Sigmoid colon (tissue), 7 donors: Measurements from ENCODE around the gene MAGI2. TPM values are rescaled to one million over a fixed set of nuclear protein-coding genes. Genes with fewer than 3 reads are reported as not detected.
"Not testable (repeated sequence)": the region's sequence is repeated elsewhere in the genome, so short reads cannot be mapped to it uniquely, and the experiment has no call there.

Source experiments
- DNase-seq: peaks from one replicate; pipeline ENCODE4 v3.0.0-alpha.2; 2019
- H3K27ac ChIP-seq, 4 donors: fragments of 200-600 bp; sonication (generic); one replicate each; pipeline ENCODE4 v1.5.1; 2016 to 2019; ENCODE audit warnings: mild to moderate bottlenecking in 1 of 4
- H3K27me3 ChIP-seq, 3 donors: fragments of 200-600 bp; sonication (generic); one replicate each; pipeline ENCODE4 v1.5.1; 2019; ENCODE audit warnings: mild to moderate bottlenecking in 1 of 3
- H3K36me3 ChIP-seq, 4 donors: fragments of 200-600 bp; sonication (generic); one replicate each; pipeline ENCODE4 v1.5.1; 2016 to 2019
- H3K4me1 ChIP-seq, 4 donors: fragments of 200-600 bp; sonication (generic); one replicate each; pipeline ENCODE4 v1.5.1; 2017 to 2019
- H3K4me3 ChIP-seq, 4 donors: fragments of 200-600 bp; sonication (generic); one replicate each; pipeline ENCODE4 v1.5.1; 2017 to 2019; ENCODE audit warnings: mild to moderate bottlenecking in 2 of 4, moderate library complexity in 1 of 4
- H3K9me3 ChIP-seq, 4 donors: fragments of 200-600 bp in 3 of 4; sonication (generic) in 3 of 4; one replicate each; pipeline versions ENCODE4 v1.5.1 to v1.6.1; 2013 to 2019
- EP300 ChIP-seq, 4 donors: sonication (generic); formaldehyde crosslinking; IDR thresholded peaks; one replicate each; pipeline ENCODE4 v1.6.1; 2017; ENCODE audit warnings: antibody characterized with exemption in 4 of 4
- POLR2A ChIP-seq, 2 donors: fragments of 450-650 bp; IDR thresholded peaks; one replicate each; pipeline ENCODE4 v1.6.1; 2016; ENCODE audit warnings: antibody characterized with exemption in 2 of 2, mild to moderate bottlenecking in 2 of 2, moderate library complexity in 2 of 2
- POLR2AphosphoS5 ChIP-seq, 4 donors: sonication (generic); formaldehyde crosslinking; IDR thresholded peaks; one replicate each; pipeline ENCODE4 v1.6.1; 2017; ENCODE audit warnings: antibody characterized with exemption in 4 of 4
- WGBS, 2 donors: extraction: QIAGEN DNeasy Blood & Tissue Kit; methylation state at CpG; one replicate each; pipeline ENCODE4 v1.1.7; 2013; 5-methylcytosine and 5-hydroxymethylcytosine counted together
- intact Hi-C: fragments of 100-400 bp; cut with DNase I; formaldehyde crosslinking; loops from one replicate; pipeline ENCODE4 v1.15.1; 2023
- polyA plus RNA-seq, 3 donors: library from polyadenylated mRNA; stranded (reverse); fragments of 200-250 nt; gene quantifications; one replicate each; pipeline ENCODE4 v1.2.3, GENCODE V29; 2013
- total RNA-seq, 4 donors: library from RNA; depleted of rRNA; stranded (reverse); fragments of >200 nt; gene quantifications; one replicate each; pipeline ENCODE4 v1.1.0, GENCODE V29; 2016
- TF ChIP-seq, protein P1 (sequence below), 4 experiments: fragments of 450-650 bp in 3 of 4; fragments of 200-600 bp in 1 of 4; IDR thresholded peaks; one replicate each; pipeline ENCODE4 v1.5.1; 2016 to 2019; ENCODE audit warnings: antibody characterized with exemption in 4 of 4, mild to moderate bottlenecking in 3 of 4, moderate library complexity in 2 of 4
- donor health status: healthy with polysubstance abuse.
- donor health status: Bipolar disorder and iron deficiency.
- donor health status: healthy.

Gene MAGI2
- total and polyA plus RNA-seq, 7 donors: 0.69 to 26.9 (median 14.7) TPM

DNA sequence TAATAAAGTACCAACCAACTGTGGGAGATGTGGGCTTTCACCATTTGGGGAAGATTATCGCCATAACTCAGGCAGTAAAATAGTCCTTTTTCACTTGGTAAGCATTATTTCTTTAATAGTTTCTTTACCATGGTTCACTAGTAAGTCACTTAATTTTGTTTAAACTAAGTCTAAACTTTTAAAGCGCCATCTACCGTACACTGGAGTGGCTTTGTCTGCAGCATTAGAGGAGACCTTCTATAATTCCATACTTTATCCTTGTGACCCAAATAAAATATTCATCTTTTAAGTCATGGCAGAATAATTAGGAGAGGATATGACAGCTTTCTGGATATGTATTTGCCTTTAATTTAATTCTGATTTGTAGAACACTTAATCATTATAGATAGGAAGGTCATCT, 468.0 kb downstream of the MAGI2 start:
- Histone ChIP-seq H3K27ac (no peak overlapping the region), H3K27me3 (no peaks in the 10 kb centered on the region), H3K4me1 (no peaks in the 10 kb centered on the region), H3K36me3 (no peaks in the 10 kb centered on the region), H3K9me3 (no peaks in the 10 kb centered on the region), H3K4me3 (no peak overlapping the region)
- intact Hi-C loops: no loop called here
- WGBS, 2 donors: 85 to 86% methylated on average over 3 of the region's 3 CpGs
- DNase-seq: no peak
- TF ChIP-seq, protein P1, sequence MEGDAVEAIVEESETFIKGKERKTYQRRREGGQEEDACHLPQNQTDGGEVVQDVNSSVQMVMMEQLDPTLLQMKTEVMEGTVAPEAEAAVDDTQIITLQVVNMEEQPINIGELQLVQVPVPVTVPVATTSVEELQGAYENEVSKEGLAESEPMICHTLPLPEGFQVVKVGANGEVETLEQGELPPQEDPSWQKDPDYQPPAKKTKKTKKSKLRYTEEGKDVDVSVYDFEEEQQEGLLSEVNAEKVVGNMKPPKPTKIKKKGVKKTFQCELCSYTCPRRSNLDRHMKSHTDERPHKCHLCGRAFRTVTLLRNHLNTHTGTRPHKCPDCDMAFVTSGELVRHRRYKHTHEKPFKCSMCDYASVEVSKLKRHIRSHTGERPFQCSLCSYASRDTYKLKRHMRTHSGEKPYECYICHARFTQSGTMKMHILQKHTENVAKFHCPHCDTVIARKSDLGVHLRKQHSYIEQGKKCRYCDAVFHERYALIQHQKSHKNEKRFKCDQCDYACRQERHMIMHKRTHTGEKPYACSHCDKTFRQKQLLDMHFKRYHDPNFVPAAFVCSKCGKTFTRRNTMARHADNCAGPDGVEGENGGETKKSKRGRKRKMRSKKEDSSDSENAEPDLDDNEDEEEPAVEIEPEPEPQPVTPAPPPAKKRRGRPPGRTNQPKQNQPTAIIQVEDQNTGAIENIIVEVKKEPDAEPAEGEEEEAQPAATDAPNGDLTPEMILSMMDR (IDR thresholded peaks at IDR 0.05): no peak
- TF ChIP-seq EP300 (IDR thresholded peaks at IDR 0.05): no peak
- TF ChIP-seq POLR2A (IDR thresholded peaks at IDR 0.05): no peak
- TF ChIP-seq POLR2AphosphoS5 (IDR thresholded peaks at IDR 0.05): no peak

DNA sequence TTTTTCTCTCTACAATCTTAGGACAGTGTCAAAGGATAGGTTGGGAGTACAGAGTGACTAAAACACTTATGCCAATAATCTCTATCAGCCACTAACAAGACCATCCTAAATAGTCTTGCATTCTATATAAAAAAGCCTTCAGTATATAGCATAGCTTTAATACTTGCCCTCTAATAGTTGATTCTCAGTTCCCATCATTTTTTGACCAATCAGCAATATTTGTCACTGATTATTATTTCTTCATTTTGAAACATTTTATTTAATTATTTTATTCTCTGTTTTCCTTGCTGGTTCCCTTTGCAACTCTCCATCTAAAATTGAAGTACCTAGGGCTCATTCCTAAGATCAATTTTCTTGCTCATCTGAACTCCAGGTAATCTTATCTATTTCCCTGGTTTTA, 470.0 kb downstream of the MAGI2 start:
- Histone ChIP-seq H3K27me3 (no peaks in the 10 kb centered on the region), H3K27ac (no peak overlapping the region), H3K4me3 (no peak overlapping the region), H3K9me3 (peaks cover 0 to 1% (median 0%) of the 10 kb centered on the region in 4 donors), H3K4me1 (no peaks in the 10 kb centered on the region), H3K36me3 (no peaks in the 10 kb centered on the region)
- TF ChIP-seq POLR2A (IDR thresholded peaks at IDR 0.05) (no peak), EP300 (IDR thresholded peaks at IDR 0.05) (no peak), POLR2AphosphoS5 (IDR thresholded peaks at IDR 0.05) (no peak)
- TF ChIP-seq, protein P1 (IDR thresholded peaks at IDR 0.05): no peak
- no peak for DNase-seq
- intact Hi-C loops: no loop called here

DNA sequence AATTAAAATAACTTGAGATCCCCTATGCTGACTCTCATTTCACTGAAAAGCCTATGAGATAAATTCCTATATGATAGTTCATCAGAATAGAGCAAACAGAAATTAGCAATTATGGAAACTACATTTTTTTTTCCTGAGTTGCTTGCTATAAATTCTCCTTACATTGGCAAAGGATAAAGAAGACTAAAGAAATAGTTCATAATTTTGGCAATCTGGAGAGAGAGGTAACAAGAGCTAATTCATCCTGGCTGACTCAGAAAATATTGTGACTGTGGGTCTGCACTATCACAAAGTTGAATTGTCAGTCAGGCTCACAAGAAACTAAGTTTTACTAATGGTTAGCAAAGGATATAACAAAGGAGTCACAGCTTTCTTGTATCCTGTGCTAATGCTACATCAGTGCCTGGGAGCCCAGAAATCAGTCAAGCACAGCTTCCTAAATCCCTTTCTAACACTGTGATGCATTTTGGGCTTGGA, 483.0 kb downstream of the MAGI2 start:
- H3K4me1 ChIP-seq: no peaks in the 10 kb centered on the region
- intact Hi-C loops: no loop called here
- no peak for TF ChIP-seq EP300 (IDR thresholded peaks at IDR 0.05)
- TF ChIP-seq, protein P1 (IDR thresholded peaks at IDR 0.05): no peak
- TF ChIP-seq POLR2AphosphoS5 (IDR thresholded peaks at IDR 0.05): no peak
- no peak for TF ChIP-seq POLR2A (IDR thresholded peaks at IDR 0.05)
- no peak overlapping the region for H3K27ac ChIP-seq
- H3K27me3 ChIP-seq: no peaks in the 10 kb centered on the region
- H3K9me3 ChIP-seq: no peaks in the 10 kb centered on the region
- H3K4me3 ChIP-seq: no peak overlapping the region
- H3K36me3 ChIP-seq: no peaks in the 10 kb centered on the region
- DNase-seq: no peak

DNA sequence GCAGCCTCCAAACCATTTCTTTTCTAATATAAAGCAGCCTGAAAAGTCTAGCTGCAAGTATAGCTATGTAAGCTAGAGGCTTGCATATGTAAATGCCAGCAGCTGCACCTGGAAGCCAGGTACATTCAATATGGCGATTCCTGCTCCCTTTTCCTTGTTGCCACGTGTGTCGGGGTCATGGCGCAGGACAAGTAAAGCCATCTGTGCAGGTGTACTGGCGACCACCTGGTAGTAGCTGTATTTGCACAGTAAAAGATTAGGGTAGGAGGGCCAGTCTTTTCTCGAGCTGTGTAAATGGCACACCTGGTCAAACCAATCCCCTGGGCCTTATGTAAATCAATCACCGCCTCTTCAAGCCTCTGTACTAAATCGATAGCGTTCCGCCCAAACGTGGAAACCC, 484.5 kb downstream of the MAGI2 start:
- Histone ChIP-seq H3K9me3 (no peaks in the 10 kb centered on the region), H3K27me3 (no peaks in the 10 kb centered on the region), H3K4me1 (no peaks in the 10 kb centered on the region), H3K27ac (no peak overlapping the region), H3K4me3 (no peak overlapping the region), H3K36me3 (no peaks in the 10 kb centered on the region)
- TF ChIP-seq EP300 (IDR thresholded peaks at IDR 0.05) (no peak), POLR2A (IDR thresholded peaks at IDR 0.05) (no peak), POLR2AphosphoS5 (IDR thresholded peaks at IDR 0.05) (no peak)
- TF ChIP-seq, protein P1 (IDR thresholded peaks at IDR 0.05): no peak
- intact Hi-C loops: no loop called here
- 86 to 92% methylated on average over 11 of the region's 11 CpGs for WGBS, 2 donors
- no peak for DNase-seq

DNA sequence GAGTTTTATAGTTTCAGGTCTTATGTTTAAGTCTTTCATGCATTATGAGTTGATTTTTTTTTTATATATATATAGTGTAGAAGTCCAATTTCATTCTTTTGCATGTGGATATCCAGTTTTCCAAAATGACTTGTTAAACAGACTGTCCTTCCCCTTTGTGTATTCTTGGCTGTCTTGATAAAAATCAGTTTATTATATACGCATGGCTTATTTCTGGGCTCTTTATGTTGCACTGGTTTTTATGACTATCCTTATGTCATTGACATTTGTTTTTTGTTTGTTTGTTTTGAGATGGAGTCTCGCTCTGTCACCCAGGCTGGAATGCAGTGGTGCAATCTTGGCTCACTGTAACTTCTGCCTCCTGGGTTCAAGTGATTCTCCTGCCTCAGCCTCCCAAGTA, 485.9 kb downstream of the MAGI2 start:
- intact Hi-C loops, DNase-seq, H3K36me3 ChIP-seq, H3K27ac ChIP-seq, H3K9me3 ChIP-seq, H3K27me3 ChIP-seq, H3K4me1 ChIP-seq, H3K4me3 ChIP-seq: not testable (repeated sequence)
- WGBS, 2 donors: 55 to 76% methylated on average over 2 of the region's 2 CpGs
